Gastroesophageal sphincter (tissue), 4 donors: ENCODE measurements around the gene SESN3. TPM values are rescaled to one million over a fixed set of nuclear protein-coding genes. Genes with fewer than 3 reads are reported as not detected.

Experiments used
- ATAC-seq: fragments of 150-250 bp; one replicate; pipeline ENCODE4 v1.9.1; 2016; ENCODE audit warnings: mild to moderate bottlenecking, moderate library complexity
- H3K27ac ChIP-seq, 4 donors: fragments of 200-600 bp; sonication (generic) in 3 of 4; 1 replicate in 3 of 4; 2 replicates in 1 of 4; pipeline ENCODE4 v1.5.1; 2016 to 2019
- H3K27me3 ChIP-seq: fragments of 200-600 bp; sonication (generic); one replicate; pipeline ENCODE4 v1.5.1; 2019
- H3K36me3 ChIP-seq, 2 donors: fragments of 200-600 bp; sonication (generic); one replicate each; pipeline ENCODE4 v1.5.1; 2019; ENCODE audit warnings: control low read depth in 1 of 2
- H3K4me1 ChIP-seq, 3 donors: fragments of 200-600 bp; sonication (generic); 1 replicate in 2 of 3; 2 replicates in 1 of 3; pipeline ENCODE4 v1.5.1; 2016 to 2019; ENCODE audit warnings: control low read depth in 2 of 3
- H3K4me3 ChIP-seq, 2 donors: fragments of 200-600 bp; sonication (generic); one replicate each; pipeline ENCODE4 v1.5.1; 2019; ENCODE audit warnings: mild to moderate bottlenecking in 1 of 2, moderate library complexity in 1 of 2
- H3K9me3 ChIP-seq, 3 donors: fragments of 200-600 bp; sonication (generic); one replicate each; pipeline ENCODE4 v1.5.1; 2017 to 2019; ENCODE audit warnings: control low read depth in 2 of 3
- CTCF ChIP-seq, 4 experiments: fragments of 200-600 bp in 2 of 4; fragments of 450-650 bp in 2 of 4; sonication (generic) in 1 of 4; IDR thresholded peaks; one replicate each; pipeline ENCODE4 v1.5.1; 2017 to 2019; ENCODE audit warnings: antibody characterized with exemption in 4 of 4, mild to moderate bottlenecking in 2 of 4, moderate library complexity in 2 of 4
- EP300 ChIP-seq: sonication (generic); formaldehyde crosslinking; IDR thresholded peaks from one replicate; pipeline ENCODE4 v1.6.1; 2017; ENCODE audit warnings: antibody characterized with exemption, mild to moderate bottlenecking
- POLR2A ChIP-seq, 2 donors: fragments of 450-650 bp; IDR thresholded peaks; one replicate each; pipeline ENCODE4 v1.6.1; 2017; ENCODE audit warnings: antibody characterized with exemption in 2 of 2, mild to moderate bottlenecking in 2 of 2, moderate library complexity in 1 of 2
- POLR2AphosphoS5 ChIP-seq: sonication (generic); formaldehyde crosslinking; IDR thresholded peaks from one replicate; pipeline ENCODE4 v1.6.1; 2017; ENCODE audit warnings: antibody characterized with exemption
- WGBS, 2 donors: methylation state at CpG; one replicate each; pipeline ENCODE4 v1.1.5; 2018; ENCODE audit warnings: low coverage in 1 of 2; 5-methylcytosine and 5-hydroxymethylcytosine counted together
- total RNA-seq, 4 donors: library from RNA; depleted of rRNA; stranded (reverse); fragments of >200 nt; gene quantifications; one replicate each; pipeline ENCODE4 v1.1.0, GENCODE V29; 2016

The SESN3 gene
- total RNA-seq, 4 donors from 2014 or later, result 24.5 to 32.8 (median 28.8) TPM

GRCh38 chr11:95149651-95150364 is 81.2 kb downstream of the SESN3 start:
- no peaks in the 10 kb centered on the region for H3K36me3 ChIP-seq

GRCh38 chr11:95148938-95149337 is 82.1 kb downstream of the SESN3 start:
- Histone ChIP-seq H3K4me1 (peaks cover 3 to 64% (median 4%) of the 10 kb centered on the region in 3 donors), H3K4me3 (no peak overlapping the region), H3K36me3 (no peaks in the 10 kb centered on the region), H3K27ac (peak overlapping the region in 3 of 4 donors; percentile 77 to 89 (median 85)), H3K27me3 (no peaks in the 10 kb centered on the region), H3K9me3 (no peaks in the 10 kb centered on the region)
- TF ChIP-seq CTCF (IDR thresholded peaks at IDR 0.05) (no peak), EP300 (no peak), POLR2A (IDR thresholded peaks at IDR 0.05) (no peak), POLR2AphosphoS5 (no peak)
- WGBS, 2 donors, result 50 to 100% methylated on average over 1 to 2 of the region's 2 CpGs
- ATAC-seq, result no peak

More at GRCh38 chr11:95149651-95150364, 81.2 kb downstream of the SESN3 start:
- Histone ChIP-seq H3K27ac (peak overlapping the region; percentile 22 to 89 (median 81)), H3K9me3 (no peaks in the 10 kb centered on the region), H3K4me3 (peak overlapping the region in 1 of 2 donors; percentile 54), H3K4me1 (peaks cover 3 to 64% (median 4%) of the 10 kb centered on the region in 3 donors), H3K27me3 (no peaks in the 10 kb centered on the region)
- 59 to 65% methylated on average over 6 to 7 of the region's 23 CpGs for WGBS, 2 donors
- peak; percentile 24 for ATAC-seq
- TF ChIP-seq POLR2A (IDR thresholded peaks at IDR 0.05) (no peak), POLR2AphosphoS5 (peak; percentile 23), EP300 (no peak), CTCF (IDR thresholded peaks at IDR 0.05) (no peak)

GRCh38 chr11:95148406-95148805 is 82.6 kb downstream of the SESN3 start:
- TF ChIP-seq POLR2AphosphoS5, result no peak
- no peak for TF ChIP-seq POLR2A (IDR thresholded peaks at IDR 0.05)
- no peak for TF ChIP-seq EP300
- TF ChIP-seq CTCF (IDR thresholded peaks at IDR 0.05), result no peak
- no peaks in the 10 kb centered on the region for H3K36me3 ChIP-seq
- no peaks in the 10 kb centered on the region for H3K27me3 ChIP-seq
- H3K9me3 ChIP-seq, result no peaks in the 10 kb centered on the region
- peak overlapping the region in 3 of 4 donors; percentile 7 to 35 (median 26) for H3K27ac ChIP-seq
- H3K4me3 ChIP-seq, result no peak overlapping the region
- ATAC-seq, result no peak
- peaks cover 3 to 59% (median 4%) of the 10 kb centered on the region in 3 donors for H3K4me1 ChIP-seq

- Histone ChIP-seq H3K4me1 (peaks cover 3 to 49% (median 4%) of the 10 kb centered on the region in 3 donors), H3K9me3 (no peaks in the 10 kb centered on the region), H3K27me3 (no peaks in the 10 kb centered on the region), H3K4me3 (no peak overlapping the region), H3K27ac (peak overlapping the region in 3 of 4 donors; percentile 7 to 35 (median 26)), H3K36me3 (no peaks in the 10 kb centered on the region)
- TF ChIP-seq POLR2AphosphoS5, result peak; percentile 61
- TF ChIP-seq CTCF (IDR thresholded peaks at IDR 0.05), result no peak
- no peak for TF ChIP-seq EP300
- no peak for TF ChIP-seq POLR2A (IDR thresholded peaks at IDR 0.05)
- WGBS, 2 donors, result 0 to 13% methylated on average over 2 to 4 of the region's 4 CpGs
- ATAC-seq, result no peak
Measured at GRCh38 chr11:95147364-95147905, 83.6 kb downstream of the SESN3 start.
